Stimulated activated CD8-positive, alpha-beta memory T cell treated with anti-CD3 and anti-CD28 coated beads, Interleukin-7, amount 100 ng/mL, for 1 hour (primary cell): ENCODE data around the gene CST5.
"Not testable (repeated sequence)": the region's sequence is repeated elsewhere in the genome, so short reads cannot be mapped to it uniquely, and the experiment has no call there.

Experiments used
- DNase-seq, 2 donors: peaks; one replicate each; pipeline ENCODE4 v3.0.0-alpha.2; 2020; ENCODE audit warnings: low read depth in 2 of 2

The CST5 gene

GRCh38 chr20:23879328-23879798 is at the start of gene CST5:
Gene CST5, minus strand, starts transcription at chr20:23879748. Its CDS starts 72 bp downstream, at chr20:23879676.
- no peak for DNase-seq

DNA sequence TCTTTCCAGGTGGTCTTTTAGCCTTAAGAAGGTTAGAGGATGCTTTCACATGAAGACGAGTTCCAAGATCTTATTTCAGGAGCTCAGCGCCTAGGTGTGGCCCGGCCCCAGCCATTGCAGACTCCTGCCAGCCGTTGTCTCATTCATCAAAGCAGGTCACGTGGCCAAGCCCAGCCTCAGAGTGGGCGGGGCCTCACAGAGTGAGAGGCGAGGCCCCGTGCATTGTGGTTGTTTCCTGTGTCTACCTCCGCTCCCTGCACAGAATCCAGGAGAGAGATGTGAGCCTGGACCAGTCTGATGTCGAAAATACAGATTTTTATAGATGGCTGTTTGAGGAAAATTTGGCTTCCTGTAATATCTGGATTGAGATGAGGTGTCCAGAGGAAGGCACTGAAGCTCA is 49.2 kb upstream of the CST5 start:
- DNase-seq = no peak

DNA sequence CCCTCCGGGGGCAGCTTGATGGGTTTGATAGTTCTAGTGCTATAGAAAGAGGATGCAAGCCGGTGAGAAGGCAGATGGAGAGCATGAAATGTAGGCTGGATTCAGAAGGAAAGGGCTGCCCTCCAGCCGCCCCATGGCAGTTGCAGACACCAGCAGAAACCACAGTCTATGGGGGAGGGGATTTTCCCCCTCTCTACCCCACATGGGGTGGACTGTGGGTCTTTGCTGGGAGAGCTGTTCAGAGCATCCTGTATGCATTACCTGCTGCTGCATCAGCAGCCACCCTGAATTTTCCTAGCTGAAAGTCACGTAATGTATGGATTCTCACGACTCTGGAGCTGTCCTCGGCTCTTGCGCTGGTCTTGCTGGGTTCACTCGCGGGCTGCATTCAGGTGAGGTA is 48.8 kb upstream of the CST5 start:
- DNase-seq = no peak

GRCh38 chr20:23926944-23927872 is 47.7 kb upstream of the CST5 start:
- DNase-seq = no peak

DNA sequence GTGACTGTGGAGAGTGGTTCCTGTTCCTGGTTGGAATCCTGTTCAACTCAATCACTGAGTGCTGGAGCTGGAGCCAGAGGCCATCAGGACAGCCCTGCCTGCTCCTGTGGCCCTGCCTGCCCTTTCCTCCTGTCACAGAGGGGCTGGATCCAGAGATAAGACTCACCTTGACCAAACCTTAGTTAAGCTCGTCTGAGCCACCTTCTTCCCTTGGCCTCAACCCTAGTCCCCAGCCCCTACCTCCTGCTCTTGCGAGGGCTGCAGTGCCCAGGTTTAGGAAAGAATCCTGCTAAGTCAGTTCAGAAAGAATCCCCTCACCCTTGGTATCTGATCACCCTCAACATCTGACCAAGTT is 47.0 kb upstream of the CST5 start:
- no peak for DNase-seq

- no peak for DNase-seq
These were observed 46.4 kb upstream of the CST5 start for GRCh38 chr20:23925789-23926525.

DNA sequence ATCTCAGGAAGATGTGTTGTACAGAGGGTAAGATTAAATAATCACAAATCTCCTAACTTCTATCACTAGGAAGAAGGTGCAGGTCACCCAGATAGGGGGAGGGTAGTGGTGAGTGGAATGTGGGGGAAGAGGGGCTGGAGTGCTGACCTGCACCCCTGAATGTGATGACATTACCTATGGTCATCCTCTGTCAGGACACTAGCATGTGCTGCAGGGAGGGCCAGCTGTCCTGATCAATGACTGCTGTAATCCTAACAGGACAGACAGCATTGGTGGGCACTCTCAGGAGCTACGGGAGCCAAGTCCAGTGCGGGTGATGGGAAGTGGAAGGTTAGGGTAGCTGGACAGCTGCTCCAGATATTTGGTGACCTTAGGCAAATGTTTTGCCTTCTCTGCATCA is 45.2 kb upstream of the CST5 start:
- no peak for DNase-seq

DNA sequence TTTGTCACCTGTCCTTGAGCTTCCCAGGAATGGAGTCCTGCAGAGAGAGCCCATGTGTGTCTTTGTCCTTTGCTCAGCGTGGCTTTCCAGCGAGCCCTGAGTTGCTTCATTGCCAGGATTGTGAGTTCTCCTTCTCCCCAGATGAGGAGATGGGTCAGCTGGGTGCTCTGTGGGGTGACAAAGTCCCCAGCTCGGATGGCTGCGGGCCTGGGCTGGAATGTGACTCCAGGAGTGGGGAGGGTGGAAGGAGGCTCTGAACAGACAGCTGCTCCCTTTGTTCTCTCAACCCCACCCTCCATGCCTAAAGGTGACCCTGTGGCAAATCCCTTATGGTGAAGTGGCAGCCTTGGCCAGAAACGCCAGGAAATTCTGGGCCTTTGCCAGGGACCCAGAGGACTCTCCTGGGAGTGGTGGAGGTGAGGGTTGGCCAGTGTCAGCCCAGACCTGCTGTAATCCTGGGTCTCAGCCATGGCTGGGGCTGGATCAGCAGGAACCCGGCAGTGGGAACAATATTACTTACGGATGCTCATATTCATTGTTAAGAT is 44.4 kb upstream of the CST5 start:
- no peak for DNase-seq

DNA sequence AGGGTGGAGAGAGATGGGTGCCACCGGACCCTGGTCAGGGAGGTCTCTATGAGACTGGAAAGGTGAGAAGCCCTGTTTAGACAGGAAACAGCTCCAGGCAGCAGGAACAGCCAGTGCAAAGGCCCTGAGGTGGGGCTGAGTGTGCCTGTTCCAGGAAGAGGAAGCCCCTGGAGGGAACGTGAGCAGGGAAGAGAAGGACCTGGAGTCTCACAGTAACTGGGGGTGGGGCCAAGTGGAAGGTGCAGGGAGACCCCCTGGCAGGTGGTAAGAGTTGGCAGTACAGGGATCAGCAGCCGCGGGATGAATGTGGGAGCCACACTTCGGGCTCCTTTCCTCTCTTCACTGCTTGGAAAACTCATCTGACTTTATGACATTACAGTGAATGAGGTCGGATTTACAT is 43.8 kb upstream of the CST5 start:
- DNase-seq = no peak

GRCh38 chr20:23920408-23921325 is 41.1 kb upstream of the CST5 start:
- no peak for DNase-seq

DNA sequence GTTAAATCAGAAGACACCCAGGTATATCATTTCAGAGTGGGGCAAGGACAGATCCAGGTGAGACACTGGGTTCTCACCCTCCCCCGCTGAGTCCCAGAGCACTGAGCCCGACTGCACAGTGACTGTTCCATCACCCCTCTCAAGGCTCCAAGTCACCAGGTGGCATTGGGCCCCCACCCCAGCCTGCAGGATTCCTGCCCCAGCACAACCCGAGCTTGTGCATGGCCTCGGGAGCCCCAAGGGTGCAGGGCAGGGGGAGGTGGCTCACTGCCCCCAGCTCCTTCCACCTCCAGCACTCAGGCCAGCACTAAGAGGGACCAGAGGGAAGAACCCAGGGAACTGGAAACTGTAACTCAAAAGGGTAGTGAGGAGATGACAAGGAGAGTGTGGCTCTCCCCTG is 39.3 kb upstream of the CST5 start:
- no peak for DNase-seq

DNA sequence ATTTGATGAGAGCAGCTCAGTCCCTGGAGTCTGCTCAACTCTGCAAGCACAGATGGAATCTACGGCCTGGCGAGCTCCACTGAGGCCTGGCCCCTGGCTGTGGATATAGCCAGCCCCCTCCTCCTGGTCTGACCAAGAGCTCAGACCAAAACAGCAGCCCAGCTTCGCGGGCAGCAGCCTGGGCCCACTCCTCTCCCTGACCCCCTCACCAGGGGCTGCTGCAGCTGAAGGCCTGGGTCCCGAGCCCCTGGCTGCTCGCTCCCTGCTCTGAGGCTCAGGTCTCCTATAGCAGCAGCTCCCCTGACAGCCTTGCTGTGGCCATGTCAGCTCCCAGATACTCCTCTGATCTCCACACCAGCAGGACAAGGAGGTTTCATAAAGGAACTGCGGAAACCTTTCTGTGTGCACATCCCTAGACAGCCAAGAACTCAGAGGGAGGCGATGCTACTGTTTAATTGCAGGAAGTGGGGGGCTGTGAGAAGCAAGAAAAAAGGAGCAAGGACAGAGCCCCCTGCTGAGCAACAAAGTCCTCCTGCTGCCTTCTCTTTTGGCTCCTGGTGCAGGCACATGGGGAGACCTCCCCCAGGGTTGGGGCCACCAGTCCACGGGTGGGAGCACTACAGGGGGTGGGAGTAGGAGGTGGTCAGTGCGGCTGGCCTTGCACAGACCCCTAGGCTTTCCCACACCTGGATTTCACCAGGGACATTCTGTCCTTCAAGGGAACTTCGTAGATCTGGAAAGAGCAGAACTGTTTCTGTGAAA is 38.7 kb upstream of the CST5 start:
- DNase-seq = no peak

DNA sequence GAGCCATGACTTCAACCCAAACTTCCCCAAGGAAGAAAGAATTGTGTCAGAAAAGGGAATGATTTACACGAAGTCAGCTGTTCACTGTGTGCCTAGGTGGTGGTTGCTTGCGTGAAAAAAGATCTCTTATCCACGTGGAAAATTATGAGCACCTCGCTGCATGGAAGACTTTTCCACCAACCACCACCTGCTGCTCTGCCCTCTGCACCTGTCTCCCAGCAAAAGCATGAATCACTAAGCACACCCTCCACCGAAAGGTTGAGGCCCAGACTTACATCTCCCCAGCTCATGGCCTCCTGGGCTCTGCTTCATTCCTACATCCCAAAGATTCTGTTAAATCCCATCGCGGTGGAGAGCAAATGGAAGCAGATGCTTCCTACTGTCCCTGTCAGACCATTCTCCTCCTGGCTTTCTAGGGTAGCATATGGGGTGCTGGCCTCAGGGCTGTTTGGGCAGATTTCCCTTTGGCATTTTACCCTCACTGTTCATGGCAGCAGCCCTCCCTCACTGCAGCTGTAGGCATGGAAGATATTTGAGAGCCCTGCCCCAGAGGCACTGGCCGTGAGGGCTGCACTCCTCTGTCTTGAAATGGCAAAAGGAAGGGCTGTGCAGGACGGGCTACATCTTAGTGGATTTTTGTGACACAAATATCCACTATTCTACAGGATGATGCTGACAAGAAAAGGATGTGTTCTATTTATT is 37.6 kb upstream of the CST5 start:
- no peak for DNase-seq

- DNase-seq = no peak
These were observed 36.3 kb upstream of the CST5 start for GRCh38 chr20:23915844-23916243.

GRCh38 chr20:23914469-23914868 is 34.9 kb upstream of the CST5 start:
- not testable (repeated sequence) for DNase-seq

DNA sequence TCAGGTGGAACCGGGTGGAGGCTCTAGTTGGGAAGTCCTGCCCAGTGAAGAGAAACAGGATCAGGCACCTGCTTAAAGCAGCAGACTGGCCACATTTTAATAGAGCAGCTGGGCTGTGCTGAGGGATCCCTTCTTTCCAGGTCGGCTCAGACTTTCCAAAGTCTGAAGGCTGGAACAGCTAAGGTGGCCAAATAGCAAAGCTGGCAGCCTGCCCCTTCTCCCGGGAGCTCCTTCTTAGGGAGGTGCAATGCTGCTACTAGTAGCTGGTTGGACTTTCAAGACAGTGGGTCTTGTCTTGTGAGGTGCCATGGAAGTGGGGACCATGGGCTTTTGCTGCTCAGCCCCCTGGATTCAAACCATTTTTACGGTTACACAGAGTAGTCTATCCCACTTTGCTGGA is 30.7 kb upstream of the CST5 start:
- DNase-seq = no peak

GRCh38 chr20:23909390-23909789 is 29.8 kb upstream of the CST5 start:
- DNase-seq = no peak

- no peak for DNase-seq
These were observed 28.0 kb upstream of the CST5 start for GRCh38 chr20:23907579-23907978.

GRCh38 chr20:23902396-23902795 is 22.8 kb upstream of the CST5 start:
- DNase-seq = not testable (repeated sequence)

DNA sequence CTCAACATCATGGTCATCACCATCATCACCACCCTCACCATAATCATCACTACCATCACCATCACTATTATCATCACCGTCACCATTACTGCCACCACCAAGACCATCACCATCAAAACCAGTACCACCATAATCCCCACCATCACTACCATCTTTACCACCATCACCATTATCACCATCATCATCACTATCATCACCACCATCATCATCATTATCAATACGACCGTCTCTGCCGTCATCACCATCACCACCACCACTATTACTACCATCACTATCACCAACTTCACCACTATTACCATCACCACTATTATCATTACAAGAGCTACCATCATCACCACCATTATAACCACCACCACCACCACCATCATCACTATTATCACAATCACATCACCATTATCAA is 11.3 kb upstream of the CST5 start:
- DNase-seq = not testable (repeated sequence)
